ENCODE results near the gene ZHX3.

- TF ChIP-seq CTCF (conservative IDR thresholded peaks at IDR 0.05) (no peak), EZH2 (IDR thresholded peaks at IDR 0.05; ENCODE audit: low read depth) (no peak)
These were observed 120.8 kb downstream of the ZHX3 start for GRCh38 chr20:41196653-41197225.

Measured in PC-9 (cell line).